A549 (cell line): Measurements from ENCODE around the gene ROR2. TPM values are rescaled to one million over a fixed set of nuclear protein-coding genes. Genes with fewer than 3 reads are reported as not detected.

Source experiments
- ATAC-seq, 2 experiments: fragments of 200-7000 bp in 1 of 2; fragments of >200 bp in 1 of 2; cut with Nextera tagmentation in 1 of 2; cut with Tn5 transposase in 1 of 2; 3 replicates each; pipeline versions ENCODE4 v1.8.0 to v1.9.1; 2018 to 2020; ENCODE audit warnings: mild to moderate bottlenecking in 1 of 2, moderate library complexity in 1 of 2
- CTCF ChIA-PET: fragments of 300-600 bp; sonication (Branson Sonifier 250); formaldehyde crosslinking; extraction: SDS; loops from one replicate; lab custom pipeline; 2021; ENCODE audit warnings: antibody characterized with exemption, inconsistent platforms; lab: Yijun Ruan, JAX
- POLR2A ChIA-PET: fragments of 350-600 bp; formaldehyde crosslinking; extraction: SDS; loops from one replicate; lab custom pipeline; 2021; ENCODE audit warnings: antibody characterized with exemption, inconsistent platforms; lab: Yijun Ruan, JAX
- DNase-seq, 2 experiments: peaks; one replicate each; pipeline versions ENCODE4 v3.0.0 to v3.0.0-alpha.2; 2011 to 2016; ENCODE audit warnings: low read depth in 1 of 2, low spot score in 1 of 2
- FAIRE-seq: peaks from 2 replicates; lab custom pipeline; 2011; peaks lifted over from hg19 to GRCh38; lab: Jason Lieb, UNC
- H3K27ac ChIP-seq, 2 experiments: fragments of >200 bp; sonication (Bioruptor Twin); formaldehyde crosslinking; 3 replicates each; pipeline ENCODE4 v1.5.1; 2016 to 2017
- H3K4me1 ChIP-seq: fragments of >200 bp; sonication (Bioruptor Twin); formaldehyde crosslinking; 3 replicates; pipeline ENCODE4 v1.6.1; 2016
- H3K4me2 ChIP-seq: fragments of >200 bp; sonication (Bioruptor Twin); formaldehyde crosslinking; 3 replicates; pipeline ENCODE4 v1.6.1; 2016
- H3K4me3 ChIP-seq: fragments of >200 bp; sonication (Bioruptor Twin); formaldehyde crosslinking; 3 replicates; pipeline ENCODE4 v1.5.1; 2016
- H3K9me3 ChIP-seq: fragments of >200 bp; sonication (Bioruptor Twin); formaldehyde crosslinking; 3 replicates; pipeline ENCODE4 v1.6.1; 2016
- EHF ChIP-seq: fragments of 250-450 bp; sonication (Bioruptor Pico); IDR thresholded peaks from 2 replicates; pipeline ENCODE4 v1.5.0; 2020; ENCODE audit warnings: mild to moderate bottlenecking
- EP300 ChIP-seq, 2 experiments: fragments of >200 bp; sonication (Bioruptor Twin); formaldehyde crosslinking; IDR thresholded peaks; 2 replicates in 1 of 2; 3 replicates in 1 of 2; pipeline ENCODE4 v1.6.1; 2016 to 2017
- FOSB ChIP-seq: fragments of 250-450 bp; sonication (Bioruptor Pico); IDR thresholded peaks from 2 replicates; pipeline ENCODE4 v1.5.0; 2020; ENCODE audit warnings: mild to moderate bottlenecking, moderate library complexity
- FOXS1 ChIP-seq: fragments of 250-450 bp; sonication (Bioruptor Pico); IDR thresholded peaks from 2 replicates; pipeline ENCODE4 v1.5.0; 2020; ENCODE audit warnings: mild to moderate bottlenecking, moderate library complexity
- GATA3 ChIP-seq: IDR thresholded peaks from 2 replicates; pipeline ENCODE4 v1.6.1; 2012; ENCODE audit warnings: borderline replicate concordance
- MAZ ChIP-seq: fragments of 150-350 bp; IDR thresholded peaks from 2 replicates; pipeline ENCODE4 v1.6.1; 2014; ENCODE audit warnings: antibody characterized with exemption, low read depth, low read length, borderline replicate concordance
- MYC ChIP-seq: IDR thresholded peaks from 2 replicates; pipeline ENCODE4 v1.6.1; 2012; ENCODE audit warnings: mild to moderate bottlenecking, inconsistent platforms, low read length, improper control_type of control experiment, borderline replicate concordance
- POLR2A ChIP-seq: IDR thresholded peaks from 2 replicates; pipeline ENCODE4 v1.6.1; 2012; ENCODE audit warnings: mild to moderate bottlenecking, low read length
- POLR2AphosphoS2 ChIP-seq: conservative IDR thresholded peaks from 2 replicates; pipeline ENCODE4 v1.6.1; 2012; ENCODE audit warnings: low read length, improper control_type of control experiment, inconsistent platforms
- RAD21 ChIP-seq, 2 experiments: fragments of >200 bp in 1 of 2; sonication (Bioruptor Twin) in 1 of 2; formaldehyde crosslinking in 1 of 2; IDR thresholded peaks in 1 of 2; conservative IDR thresholded peaks in 1 of 2; 2 replicates in 1 of 2; 3 replicates in 1 of 2; pipeline ENCODE4 v1.6.1; 2012 to 2018; ENCODE audit warnings: inconsistent platforms in 1 of 2
- RARB ChIP-seq: fragments of 250-450 bp; sonication (Bioruptor Pico); IDR thresholded peaks from 2 replicates; pipeline ENCODE4 v1.8.0; 2021; ENCODE audit warnings: mild to moderate bottlenecking, moderate library complexity
- RNF2 ChIP-seq: fragments of 200-600 bp; sonication (generic); IDR thresholded peaks from 2 replicates; pipeline ENCODE4 v1.6.1; 2016; ENCODE audit warnings: low read depth, mild to moderate bottlenecking, antibody characterized with exemption, moderate library complexity, borderline replicate concordance
- TFCP2L1 ChIP-seq: fragments of 250-450 bp; sonication (Bioruptor Pico); IDR thresholded peaks from 2 replicates; pipeline ENCODE4 v1.5.0; 2021; ENCODE audit warnings: mild to moderate bottlenecking
- ZC3H11A ChIP-seq: fragments of 450-650 bp; IDR thresholded peaks from 2 replicates; pipeline ENCODE4 v1.6.1; 2014; ENCODE audit warnings: antibody characterized with exemption, mild to moderate bottlenecking
- ZNF302 ChIP-seq: fragments of 250-450 bp; sonication (Bioruptor Pico); IDR thresholded peaks from 2 replicates; pipeline ENCODE4 v1.9.0; 2021; ENCODE audit warnings: inconsistent platforms, mild to moderate bottlenecking, moderate library complexity
- ZSCAN20 ChIP-seq: fragments of 250-450 bp; sonication (Bioruptor Pico); IDR thresholded peaks from 2 replicates; pipeline ENCODE4 v1.8.0; 2022; ENCODE audit warnings: mild to moderate bottlenecking, moderate library complexity
- WGBS: methylation state at CpG from one replicate; pipeline ENCODE4 v1.1.6; 2017; ENCODE audit errors: missing lambda C conversion rate; 5-methylcytosine and 5-hydroxymethylcytosine counted together
- polyA plus RNA-seq, 4 experiments: library from polyadenylated mRNA; depleted of rRNA in 3 of 4; stranded (reverse); fragments of >200 nt; fragmentation: RNase III in 1 of 4; extraction: RNeasy Plus Mini Kit Qiagen cat#74134 plus additional on column Dnase treatment in 1 of 4; gene quantifications; 2 replicates in 3 of 4; 3 replicates in 1 of 4; pipeline ENCODE4 v1.2.3, GENCODE V29; 2011 to 2017
- TF ChIP-seq, protein P1 (sequence below): IDR thresholded peaks from 2 replicates; pipeline ENCODE4 v1.6.1; 2012; ENCODE audit warnings: low read depth, borderline replicate concordance
- TF ChIP-seq, protein P2 (sequence below): fragments of >200 bp; sonication (Bioruptor Twin); formaldehyde crosslinking; IDR thresholded peaks from 3 replicates; pipeline ENCODE4 v1.5.1; 2016
- TF ChIP-seq, protein P3 (sequence below): fragments of >200 bp; sonication (Bioruptor Twin); formaldehyde crosslinking; IDR thresholded peaks from 3 replicates; pipeline ENCODE4 v1.6.1; 2016
- TF ChIP-seq, protein P4 (sequence below): fragments of 250-450 bp; sonication (Bioruptor Pico); IDR thresholded peaks from 2 replicates; pipeline ENCODE4 v1.5.0; 2020; ENCODE audit warnings: low read depth, mild to moderate bottlenecking, moderate library complexity
- TF ChIP-seq, protein P5 (sequence below): fragments of 250-450 bp; sonication (Bioruptor Pico); IDR thresholded peaks from 2 replicates; pipeline ENCODE4 v1.5.0; 2021; ENCODE audit warnings: mild to moderate bottlenecking, moderate library complexity, borderline replicate concordance

ROR2 gene
- polyA plus RNA-seq, 2 of the 4 experiments (the other 2 are of a cell fraction): 0.12 to 0.53 TPM

DNA sequence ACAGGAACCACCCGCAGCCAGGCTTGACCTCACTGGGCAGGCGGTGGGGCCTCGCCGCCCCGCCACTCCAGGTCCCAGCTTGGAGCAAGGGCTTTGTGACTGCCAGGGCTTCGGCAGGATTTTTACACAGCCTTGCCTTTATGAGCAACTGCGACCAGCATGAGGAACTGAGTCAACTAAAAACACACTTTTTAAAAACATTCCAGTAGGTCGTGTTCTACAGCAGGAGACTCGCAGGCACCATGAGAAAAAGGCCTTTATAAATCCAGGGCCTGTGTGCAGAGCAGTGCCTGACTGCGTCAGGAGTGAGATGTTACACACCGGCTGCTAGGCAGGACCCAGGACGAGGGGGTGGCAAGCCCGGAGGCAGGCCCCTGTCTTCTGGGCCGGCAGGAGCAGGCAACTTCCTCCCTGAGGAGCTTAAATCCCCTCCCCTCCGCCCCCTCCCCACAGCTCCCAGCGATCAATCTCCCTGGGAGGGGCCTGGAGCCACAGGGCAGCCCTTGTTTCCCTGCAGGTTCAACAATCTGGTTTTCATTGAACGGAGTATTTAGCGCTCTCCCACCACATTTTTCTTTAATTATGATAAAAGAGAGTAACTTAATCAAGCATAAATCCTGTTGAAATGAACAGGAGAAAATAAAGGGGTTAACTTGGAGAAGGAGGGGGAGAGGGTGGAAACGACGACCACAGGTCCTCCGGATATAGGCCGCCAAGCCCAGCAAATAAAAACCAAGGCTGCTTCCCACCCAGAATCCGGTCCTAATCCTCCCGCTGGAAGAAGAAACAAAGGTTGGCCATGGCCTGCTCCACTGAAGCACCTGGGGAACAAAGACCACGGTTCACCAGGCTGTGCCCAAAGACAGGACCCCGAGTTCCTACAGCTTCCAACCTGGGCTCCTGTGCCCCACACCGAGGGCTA is 92.5 kb downstream of the ROR2 start:
- no peak for TF ChIP-seq TFCP2L1 (CRISPR knock-in tag)
- TF ChIP-seq, protein P1, sequence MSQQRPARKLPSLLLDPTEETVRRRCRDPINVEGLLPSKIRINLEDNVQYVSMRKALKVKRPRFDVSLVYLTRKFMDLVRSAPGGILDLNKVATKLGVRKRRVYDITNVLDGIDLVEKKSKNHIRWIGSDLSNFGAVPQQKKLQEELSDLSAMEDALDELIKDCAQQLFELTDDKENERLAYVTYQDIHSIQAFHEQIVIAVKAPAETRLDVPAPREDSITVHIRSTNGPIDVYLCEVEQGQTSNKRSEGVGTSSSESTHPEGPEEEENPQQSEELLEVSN: no peak
- TF ChIP-seq, all 56 proteins: peak for 0
- Histone ChIP-seq H3K4me3 (no peak overlapping the region), H3K27ac (no peak overlapping the region), H3K4me2 (no peak overlapping the region), H3K9me3 (no peaks in the 10 kb centered on the region), H3K4me1 (no peaks in the 10 kb centered on the region)
- POLR2A ChIA-PET: no interaction called here
- no peak for DNase-seq
- 68% methylated on average over 27 of the region's 27 CpGs for WGBS
- FAIRE-seq: no peak
- no peak for ATAC-seq
- CTCF ChIA-PET: interaction anchor here (1.0 kb wide), 1 partner anchor 18 kb away, joined by 4 read pairs; no protein-coding TSS in a partner anchor

DNA sequence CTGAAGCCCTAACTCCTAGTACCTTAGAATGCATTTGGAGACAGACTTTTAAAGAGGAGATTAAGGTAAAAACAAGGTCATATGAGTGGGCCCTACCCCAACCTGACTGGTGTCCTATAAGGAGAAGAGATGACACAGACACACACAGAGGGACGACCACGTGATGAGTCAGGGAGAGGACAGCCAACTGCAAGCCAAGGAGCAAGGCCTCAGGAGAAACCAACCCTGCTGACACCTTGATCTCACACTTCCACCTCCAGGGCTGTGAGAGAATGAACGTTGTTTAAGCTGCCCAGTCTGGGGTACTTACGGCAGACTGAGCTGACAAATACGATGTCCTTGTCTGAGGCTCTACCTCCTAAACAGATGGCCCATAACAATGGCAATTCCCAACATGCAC is 93.6 kb downstream of the ROR2 start:
- ChIA-PET CTCF (interaction anchor here (1.0 kb wide), 1 partner anchor 20 kb away, joined by 4 read pairs; no protein-coding TSS in a partner anchor), POLR2A (no interaction called here)
- TF ChIP-seq EP300 (IDR thresholded peaks at IDR 0.05): no peak
- no peak for TF ChIP-seq RNF2
- no peak for TF ChIP-seq POLR2AphosphoS2
- TF ChIP-seq, protein P2, sequence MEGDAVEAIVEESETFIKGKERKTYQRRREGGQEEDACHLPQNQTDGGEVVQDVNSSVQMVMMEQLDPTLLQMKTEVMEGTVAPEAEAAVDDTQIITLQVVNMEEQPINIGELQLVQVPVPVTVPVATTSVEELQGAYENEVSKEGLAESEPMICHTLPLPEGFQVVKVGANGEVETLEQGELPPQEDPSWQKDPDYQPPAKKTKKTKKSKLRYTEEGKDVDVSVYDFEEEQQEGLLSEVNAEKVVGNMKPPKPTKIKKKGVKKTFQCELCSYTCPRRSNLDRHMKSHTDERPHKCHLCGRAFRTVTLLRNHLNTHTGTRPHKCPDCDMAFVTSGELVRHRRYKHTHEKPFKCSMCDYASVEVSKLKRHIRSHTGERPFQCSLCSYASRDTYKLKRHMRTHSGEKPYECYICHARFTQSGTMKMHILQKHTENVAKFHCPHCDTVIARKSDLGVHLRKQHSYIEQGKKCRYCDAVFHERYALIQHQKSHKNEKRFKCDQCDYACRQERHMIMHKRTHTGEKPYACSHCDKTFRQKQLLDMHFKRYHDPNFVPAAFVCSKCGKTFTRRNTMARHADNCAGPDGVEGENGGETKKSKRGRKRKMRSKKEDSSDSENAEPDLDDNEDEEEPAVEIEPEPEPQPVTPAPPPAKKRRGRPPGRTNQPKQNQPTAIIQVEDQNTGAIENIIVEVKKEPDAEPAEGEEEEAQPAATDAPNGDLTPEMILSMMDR: no peak
- TF ChIP-seq ZC3H11A: no peak
- no peak for TF ChIP-seq MYC
- TF ChIP-seq, protein P3, sequence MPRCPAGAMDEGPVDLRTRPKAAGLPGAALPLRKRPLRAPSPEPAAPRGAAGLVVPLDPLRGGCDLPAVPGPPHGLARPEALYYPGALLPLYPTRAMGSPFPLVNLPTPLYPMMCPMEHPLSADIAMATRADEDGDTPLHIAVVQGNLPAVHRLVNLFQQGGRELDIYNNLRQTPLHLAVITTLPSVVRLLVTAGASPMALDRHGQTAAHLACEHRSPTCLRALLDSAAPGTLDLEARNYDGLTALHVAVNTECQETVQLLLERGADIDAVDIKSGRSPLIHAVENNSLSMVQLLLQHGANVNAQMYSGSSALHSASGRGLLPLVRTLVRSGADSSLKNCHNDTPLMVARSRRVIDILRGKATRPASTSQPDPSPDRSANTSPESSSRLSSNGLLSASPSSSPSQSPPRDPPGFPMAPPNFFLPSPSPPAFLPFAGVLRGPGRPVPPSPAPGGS: no peak
- no peak for TF ChIP-seq MAZ
- TF ChIP-seq RAD21 (conservative IDR thresholded peaks at IDR 0.05 in 1 of 2, IDR thresholded peaks at IDR 0.05 in 1 of 2): no peak
- TF ChIP-seq POLR2A: no peak
- TF ChIP-seq ZNF302 (CRISPR knock-in tag): no peak
- TF ChIP-seq RARB (CRISPR knock-in tag): no peak
- no peak for TF ChIP-seq ZSCAN20 (CRISPR knock-in tag)
- no peak for TF ChIP-seq EHF (CRISPR knock-in tag)
- TF ChIP-seq FOSB: no peak
- no peak for TF ChIP-seq FOXS1 (CRISPR knock-in tag)
- TF ChIP-seq, protein P4, sequence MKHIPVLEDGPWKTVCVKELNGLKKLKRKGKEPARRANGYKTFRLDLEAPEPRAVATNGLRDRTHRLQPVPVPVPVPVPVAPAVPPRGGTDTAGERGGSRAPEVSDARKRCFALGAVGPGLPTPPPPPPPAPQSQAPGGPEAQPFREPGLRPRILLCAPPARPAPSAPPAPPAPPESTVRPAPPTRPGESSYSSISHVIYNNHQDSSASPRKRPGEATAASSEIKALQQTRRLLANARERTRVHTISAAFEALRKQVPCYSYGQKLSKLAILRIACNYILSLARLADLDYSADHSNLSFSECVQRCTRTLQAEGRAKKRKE (CRISPR knock-in tag): no peak
- no peak for TF ChIP-seq GATA3
- TF ChIP-seq, protein P5, sequence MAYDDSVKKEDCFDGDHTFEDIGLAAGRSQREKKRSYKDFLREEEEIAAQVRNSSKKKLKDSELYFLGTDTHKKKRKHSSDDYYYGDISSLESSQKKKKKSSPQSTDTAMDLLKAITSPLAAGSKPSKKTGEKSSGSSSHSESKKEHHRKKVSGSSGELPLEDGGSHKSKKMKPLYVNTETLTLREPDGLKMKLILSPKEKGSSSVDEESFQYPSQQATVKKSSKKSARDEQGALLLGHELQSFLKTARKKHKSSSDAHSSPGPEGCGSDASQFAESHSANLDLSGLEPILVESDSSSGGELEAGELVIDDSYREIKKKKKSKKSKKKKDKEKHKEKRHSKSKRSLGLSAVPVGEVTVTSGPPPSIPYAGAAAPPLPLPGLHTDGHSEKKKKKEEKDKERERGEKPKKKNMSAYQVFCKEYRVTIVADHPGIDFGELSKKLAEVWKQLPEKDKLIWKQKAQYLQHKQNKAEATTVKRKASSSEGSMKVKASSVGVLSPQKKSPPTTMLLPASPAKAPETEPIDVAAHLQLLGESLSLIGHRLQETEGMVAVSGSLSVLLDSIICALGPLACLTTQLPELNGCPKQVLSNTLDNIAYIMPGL (CRISPR knock-in tag): no peak
- ATAC-seq: no peak
- Histone ChIP-seq H3K4me1 (no peaks in the 10 kb centered on the region), H3K27ac (no peak overlapping the region), H3K9me3 (no peaks in the 10 kb centered on the region), H3K4me2 (no peak overlapping the region), H3K4me3 (no peak overlapping the region)
- DNase-seq: no peak
- 60% methylated on average over 5 of the region's 5 CpGs for WGBS
- FAIRE-seq: no peak
